Central memory CD4-positive, alpha-beta T cell (primary cell): ENCODE data around the gene SLC16A9.
"Not testable (repeated sequence)": the region's sequence is repeated elsewhere in the genome, so short reads cannot be mapped to it uniquely, and the experiment has no call there.

Experiments used
- DNase-seq: peaks from one replicate; pipeline ENCODE4 v3.0.0; 2022

SLC16A9 gene

GRCh38 chr10:59672150-59672875 lies 37.3 kb downstream of the SLC16A9 start:
- DNase-seq, result no peak

GRCh38 chr10:59670269-59670668 lies 39.4 kb downstream of the SLC16A9 start:
- no peak for DNase-seq

- DNase-seq, result no peak
Observed at GRCh38 chr10:59668096-59668495, 41.6 kb downstream of the SLC16A9 start.

- no peak for DNase-seq
Observed at GRCh38 chr10:59666310-59666709, 43.3 kb downstream of the SLC16A9 start.

- not testable (repeated sequence) for DNase-seq
Observed at GRCh38 chr10:59663213-59663612, 46.4 kb downstream of the SLC16A9 start.

- DNase-seq, result no peak
Observed at GRCh38 chr10:59657724-59658123, 51.9 kb downstream of the SLC16A9 start.

- no peak for DNase-seq
Observed at GRCh38 chr10:59655309-59655708, 54.3 kb downstream of the SLC16A9 start.

GRCh38 chr10:59654007-59654406 lies 55.6 kb downstream of the SLC16A9 start:
- DNase-seq, result no peak

- no peak for DNase-seq
Observed at GRCh38 chr10:59651902-59652301, 57.7 kb downstream of the SLC16A9 start.

- no peak for DNase-seq
Observed at GRCh38 chr10:59649606-59650346, 59.9 kb downstream of the SLC16A9 start.

- no peak for DNase-seq
Observed at GRCh38 chr10:59648711-59649201, 60.9 kb downstream of the SLC16A9 start.

GRCh38 chr10:59644841-59645240 lies 64.8 kb downstream of the SLC16A9 start:
- DNase-seq, result no peak

- not testable (repeated sequence) for DNase-seq
Observed at GRCh38 chr10:59641688-59642087, 68.0 kb downstream of the SLC16A9 start.

GRCh38 chr10:59635502-59636290 lies 74.0 kb downstream of the SLC16A9 start:
- no peak for DNase-seq

GRCh38 chr10:59634102-59634501 lies 75.5 kb downstream of the SLC16A9 start:
- DNase-seq, result no peak

GRCh38 chr10:59633063-59633462 lies 76.6 kb downstream of the SLC16A9 start:
- no peak for DNase-seq

GRCh38 chr10:59631882-59632807 lies 77.5 kb downstream of the SLC16A9 start:
- no peak for DNase-seq

GRCh38 chr10:59631237-59631636 lies 78.4 kb downstream of the SLC16A9 start:
- no peak for DNase-seq

- no peak for DNase-seq
Observed at GRCh38 chr10:59628965-59629364, 80.7 kb downstream of the SLC16A9 start.

- DNase-seq, result no peak
Observed at GRCh38 chr10:59628456-59628855, 81.2 kb downstream of the SLC16A9 start.

GRCh38 chr10:59627366-59628018 lies 82.2 kb downstream of the SLC16A9 start:
- no peak for DNase-seq

GRCh38 chr10:59626523-59626869 lies 83.2 kb downstream of the SLC16A9 start:
- DNase-seq, result no peak
